CD4-positive, alpha-beta T cell treated with Interleukin-15 for 1 hour (primary cell): Measurements from ENCODE around the gene MRAP.
"Not testable (repeated sequence)": the region's sequence is repeated elsewhere in the genome, so short reads cannot be mapped to it uniquely, and the experiment has no call there.

Experiments used
- DNase-seq: peaks from one replicate; pipeline ENCODE4 v3.0.0-alpha.2; 2020

Gene MRAP

DNA sequence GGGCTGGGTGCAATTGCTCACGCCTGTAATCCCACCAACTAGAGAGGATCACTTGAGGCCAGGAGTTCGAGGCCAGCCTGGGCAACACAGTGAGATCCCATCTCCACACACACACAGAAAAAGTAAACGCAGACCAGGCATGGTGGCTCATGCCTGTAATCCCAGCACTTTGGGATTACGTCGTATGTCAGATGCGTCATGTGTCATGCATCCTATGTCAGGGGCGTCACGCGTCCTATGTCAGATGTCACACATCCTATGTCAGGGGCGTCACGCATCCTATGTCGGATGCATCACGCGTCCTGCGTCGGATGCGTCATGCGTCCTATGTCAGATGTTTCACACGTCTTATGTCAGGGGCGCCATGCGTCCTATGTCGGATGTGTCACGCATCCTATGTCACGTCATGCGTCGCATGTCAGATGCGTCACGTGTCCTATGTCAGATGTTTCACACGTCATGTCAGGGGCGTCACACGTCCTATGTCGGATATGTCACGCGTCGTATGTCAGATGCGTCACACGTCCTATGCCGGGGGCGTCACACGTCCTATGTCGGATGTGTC lies 1.5 kb downstream of the MRAP start:
- no peak for DNase-seq

GRCh38 chr21:32301596-32301995 lies 2.9 kb downstream of the MRAP start:
- DNase-seq = no peak

DNA sequence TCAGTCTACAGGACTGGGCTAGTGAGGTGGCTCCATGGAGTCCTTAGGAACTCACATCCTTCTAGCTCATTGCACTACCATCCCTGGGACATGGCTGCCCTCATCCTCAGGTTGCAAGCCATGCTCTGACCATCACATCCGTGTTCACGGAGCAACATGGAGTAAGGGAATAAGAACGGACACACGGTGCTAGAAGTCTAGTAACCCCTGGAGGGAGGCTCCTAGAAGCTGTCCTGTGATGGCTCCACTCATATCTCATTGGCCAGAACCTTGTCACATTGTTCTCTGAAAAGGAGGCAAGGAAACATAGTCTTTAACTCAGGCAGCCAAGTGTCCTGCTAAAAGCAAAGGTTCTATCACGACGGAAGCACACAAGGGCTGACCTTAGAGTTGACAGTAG lies 3.9 kb downstream of the MRAP start:
- no peak for DNase-seq

DNA sequence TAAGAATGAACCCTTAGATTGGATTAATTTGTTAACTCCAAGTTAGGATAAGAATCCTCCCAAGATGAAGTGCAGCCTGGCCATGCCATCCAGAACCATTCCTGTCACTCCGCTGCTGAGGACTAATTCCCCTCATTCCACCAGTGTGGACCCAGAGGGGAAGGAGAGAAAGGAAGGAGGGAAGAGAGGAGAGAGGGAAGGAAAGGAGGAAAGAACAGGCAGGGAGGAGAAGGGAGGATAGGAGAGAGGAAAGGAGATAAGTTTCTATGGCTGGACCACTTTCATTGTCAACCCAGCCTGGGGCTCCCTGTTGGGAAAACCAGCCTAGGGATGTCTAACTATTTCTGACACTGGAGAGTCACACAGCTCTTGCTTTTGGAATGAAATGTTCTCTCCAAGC lies 4.7 kb downstream of the MRAP start:
- DNase-seq = no peak

GRCh38 chr21:32304998-32305397 lies 6.3 kb downstream of the MRAP start:
- no peak for DNase-seq

DNA sequence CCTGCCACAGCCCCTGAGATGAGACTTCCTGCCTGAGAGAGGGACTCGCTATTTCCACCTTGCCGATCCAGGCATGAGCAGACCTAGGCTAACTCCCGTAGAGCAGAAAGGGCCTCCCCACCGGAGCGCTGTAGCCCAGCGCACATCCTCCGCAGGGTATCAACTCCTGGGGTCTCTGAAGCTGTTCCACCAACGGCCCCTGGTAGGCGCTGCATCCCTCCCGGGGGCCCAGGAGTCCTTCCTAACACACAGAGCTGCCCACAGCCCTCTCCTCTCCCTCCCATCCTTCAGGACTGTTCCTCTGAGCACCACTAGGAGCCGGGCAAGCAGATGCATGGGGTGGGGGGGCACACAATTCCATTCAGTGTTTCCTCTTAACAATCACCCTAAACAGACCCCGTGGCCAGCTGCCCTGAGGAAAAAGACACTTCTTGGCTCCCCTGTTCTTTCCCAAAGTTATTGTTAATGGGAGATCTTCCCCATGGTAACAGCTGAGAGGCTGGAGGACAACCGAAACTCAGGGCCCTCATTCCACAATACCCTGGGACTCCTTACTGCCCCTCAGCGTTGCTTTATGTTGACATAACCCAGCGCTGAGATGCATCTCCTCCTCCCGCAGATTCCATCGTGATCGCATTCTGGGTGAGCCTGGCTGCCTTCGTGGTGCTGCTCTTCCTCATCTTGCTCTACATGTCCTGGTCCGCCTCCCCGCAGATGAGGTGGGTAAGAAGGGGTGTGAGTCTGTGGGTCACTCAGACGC lies 7.5 kb downstream of the MRAP start:
- DNase-seq = no peak

- no peak for DNase-seq
Observed at GRCh38 chr21:32307706-32308105, 9.1 kb downstream of the MRAP start.

GRCh38 chr21:32308696-32309095 lies 10.0 kb downstream of the MRAP start:
- no peak for DNase-seq

DNA sequence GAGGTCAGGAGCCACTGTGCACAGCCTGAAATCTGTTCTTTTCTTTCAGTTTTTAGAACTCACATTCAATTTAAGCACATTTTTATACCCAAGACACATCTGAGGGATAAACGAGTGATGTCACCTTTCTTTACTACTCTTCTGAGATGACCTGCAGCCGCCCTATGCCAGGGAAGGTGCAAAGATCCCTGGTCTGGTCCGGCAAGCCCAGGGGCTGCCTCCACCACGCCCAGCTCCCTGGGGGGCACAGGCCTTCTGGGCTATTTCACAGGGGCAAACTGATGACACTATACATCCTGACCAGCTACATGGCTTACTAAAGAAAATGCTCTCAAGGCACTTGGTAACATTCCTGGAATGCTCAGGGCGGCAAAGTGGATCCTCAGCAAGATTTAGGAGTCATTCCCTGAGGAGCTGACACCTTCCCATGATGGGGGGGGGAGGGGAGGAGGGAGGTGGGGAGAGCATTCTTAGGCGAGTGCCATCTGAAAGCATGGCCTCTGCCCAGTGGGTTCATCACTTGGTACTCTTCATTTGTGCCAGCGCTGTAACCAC lies 11.3 kb downstream of the MRAP start:
- no peak for DNase-seq

- DNase-seq = not testable (repeated sequence)
Observed at GRCh38 chr21:32310976-32311375, 12.3 kb downstream of the MRAP start.

GRCh38 chr21:32311621-32312020 lies 13.0 kb downstream of the MRAP start:
- DNase-seq = no peak

GRCh38 chr21:32312326-32312725 lies 13.7 kb downstream of the MRAP start:
- no peak for DNase-seq

DNA sequence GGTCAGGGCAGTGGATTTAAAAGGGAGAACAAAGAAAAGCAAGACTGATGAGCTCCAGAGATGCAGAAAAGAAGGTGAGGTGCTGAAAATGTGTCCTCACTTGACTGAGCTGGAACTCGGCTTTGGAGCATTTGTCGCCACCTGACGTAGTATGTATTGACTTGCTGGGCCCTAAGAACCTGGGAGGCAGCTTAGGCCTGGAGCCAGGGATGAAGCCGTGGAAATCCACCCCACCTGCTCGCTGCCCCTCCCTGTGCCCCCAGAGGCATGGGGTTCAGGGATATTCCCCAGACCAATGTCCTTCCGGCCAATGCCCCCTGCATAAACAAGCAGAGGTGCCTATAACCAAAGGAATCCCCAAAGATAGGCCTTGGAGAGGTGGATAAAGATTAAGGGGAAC lies 14.3 kb downstream of the MRAP start:
- DNase-seq = no peak

- DNase-seq = no peak
Observed at GRCh38 chr21:32314806-32315205, 16.2 kb downstream of the MRAP start.

DNA sequence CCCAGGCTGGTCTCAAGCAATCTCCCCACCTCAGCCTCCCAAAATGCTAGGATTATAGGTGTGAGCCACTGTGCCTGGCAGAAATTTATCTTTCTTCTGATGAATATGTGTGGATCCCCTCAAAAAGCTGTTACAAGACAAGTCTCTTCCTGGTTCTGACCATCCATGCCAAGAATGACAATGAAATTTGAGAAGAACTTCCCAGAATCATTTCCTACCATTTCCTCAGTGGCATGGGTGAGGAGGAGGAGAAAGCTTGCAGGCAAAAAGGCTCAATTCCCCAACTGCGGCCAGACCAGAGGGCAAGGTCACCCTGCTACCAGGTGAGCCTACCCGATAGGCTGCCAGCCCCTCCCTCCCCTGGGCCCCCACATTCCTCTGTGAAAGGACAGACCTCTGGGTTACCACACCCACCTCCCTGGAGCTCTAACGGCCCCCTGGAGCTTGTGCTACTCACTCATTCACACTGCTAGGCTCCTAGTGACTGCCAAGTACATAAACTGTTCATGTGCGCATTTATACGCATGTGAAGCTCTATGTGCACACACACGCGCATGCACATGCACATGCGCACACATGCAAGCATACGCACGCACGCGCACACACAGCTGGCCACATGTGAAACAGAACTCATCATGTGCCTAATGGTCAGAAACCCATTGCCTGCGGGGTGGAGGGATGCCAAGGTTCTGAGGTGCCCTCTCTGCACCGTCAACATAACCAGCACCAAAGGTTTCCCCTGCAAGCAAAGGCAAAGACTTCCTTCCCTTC lies 17.0 kb downstream of the MRAP start:
- no peak for DNase-seq

DNA sequence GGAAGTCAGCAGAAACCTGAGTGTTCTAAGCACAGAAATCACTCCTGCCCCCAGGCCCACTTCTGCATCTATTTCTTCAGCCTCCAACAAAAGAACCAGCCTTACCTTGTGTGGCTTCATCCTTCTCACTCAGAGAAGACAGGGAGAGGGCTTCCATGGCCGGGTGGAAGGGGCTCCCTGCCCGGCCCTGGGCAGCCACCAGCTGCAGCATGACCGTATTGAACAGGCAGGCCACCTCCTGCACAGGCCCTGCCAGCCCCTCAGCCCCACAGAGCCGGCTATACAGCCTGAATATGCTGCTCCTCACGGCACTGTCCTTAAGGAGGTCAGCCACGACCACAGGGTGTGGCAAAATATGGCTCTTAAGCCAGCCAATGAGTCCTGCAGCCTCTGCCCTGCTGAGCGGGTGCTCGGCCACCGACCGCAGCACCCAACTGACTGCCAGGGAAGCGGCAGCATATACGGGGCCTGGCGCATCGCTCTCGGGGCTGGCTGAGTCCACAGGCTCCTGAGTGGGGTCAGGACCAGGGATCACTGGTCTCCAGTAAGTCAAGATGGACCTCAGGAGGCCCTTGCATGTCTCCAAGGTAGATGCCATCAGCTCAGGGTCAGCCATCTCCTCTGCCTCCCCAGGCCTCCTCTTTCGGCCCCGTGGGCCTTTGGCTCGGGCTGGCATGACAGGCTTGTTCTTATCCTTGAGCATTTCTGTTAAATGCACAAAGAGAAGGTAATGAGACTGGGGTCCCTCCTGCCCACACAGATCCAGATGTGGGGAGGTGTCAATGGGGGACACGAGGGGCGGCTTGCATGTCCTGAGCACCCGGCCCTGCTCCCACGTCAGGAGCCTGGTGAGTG lies 17.9 kb downstream of the MRAP start:
- DNase-seq = no peak

- DNase-seq = no peak
Observed at GRCh38 chr21:32317726-32318125, 19.1 kb downstream of the MRAP start.

DNA sequence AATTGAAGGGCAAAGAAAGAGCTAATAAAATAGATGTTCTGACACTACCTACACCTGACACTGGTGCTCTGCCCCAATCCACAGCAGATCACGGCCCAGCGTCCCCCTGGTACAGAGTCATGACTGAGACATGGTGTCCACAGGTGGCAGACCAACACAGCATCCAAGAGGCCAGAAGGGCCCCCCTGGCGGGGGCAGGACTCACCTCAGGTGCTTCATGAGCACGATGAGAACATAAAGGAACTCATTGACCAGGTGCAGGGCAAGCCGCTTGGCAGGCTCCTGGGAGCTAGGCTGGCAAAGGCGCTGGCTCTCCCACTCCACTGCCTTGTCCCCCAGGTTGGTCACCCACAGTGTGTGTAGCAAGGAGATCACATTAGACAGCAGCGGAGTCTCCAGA lies 20.4 kb downstream of the MRAP start:
- no peak for DNase-seq

DNA sequence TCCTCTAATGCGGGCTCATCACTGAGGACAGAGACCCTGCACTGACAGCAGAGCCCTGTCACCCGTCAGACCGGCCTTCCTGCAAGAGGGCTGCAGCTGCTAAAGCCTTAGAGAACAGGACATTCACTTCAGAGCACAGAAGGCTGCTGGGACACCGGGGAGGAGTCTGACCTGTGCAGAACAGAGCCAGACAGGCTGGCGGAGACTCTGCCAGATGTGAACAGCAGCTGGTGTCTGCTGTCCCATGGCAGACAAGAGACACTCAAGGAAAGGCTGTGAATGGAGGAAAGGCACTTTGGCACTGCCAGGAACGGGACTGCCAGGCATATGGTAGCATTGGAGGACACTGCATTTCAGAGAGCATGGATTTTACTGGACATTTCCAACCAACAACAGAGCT lies 21.4 kb downstream of the MRAP start:
- DNase-seq = no peak

- DNase-seq = no peak
Observed at GRCh38 chr21:32320726-32321125, 22.1 kb downstream of the MRAP start.

DNA sequence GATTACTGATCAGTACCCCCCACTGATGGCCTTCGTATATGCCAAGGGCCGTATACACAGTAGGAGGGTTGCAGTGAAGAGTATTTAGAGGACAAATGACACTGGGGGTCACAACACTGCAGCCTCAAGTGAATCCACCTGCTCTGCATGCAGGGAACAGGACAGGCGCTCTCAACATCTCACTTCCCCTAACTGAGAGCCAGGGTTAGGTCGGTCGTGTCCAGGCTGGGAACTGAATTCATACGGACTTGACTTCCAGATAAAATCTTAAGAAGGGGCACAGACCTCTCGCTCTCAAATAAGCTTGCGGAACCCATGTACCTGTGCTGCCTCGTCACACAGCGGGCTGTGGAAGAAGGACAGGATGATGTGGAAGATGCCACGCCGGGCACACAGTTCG lies 22.8 kb downstream of the MRAP start:
- DNase-seq = no peak

- no peak for DNase-seq
Observed at GRCh38 chr21:32322103-32322502, 23.4 kb downstream of the MRAP start.

DNA sequence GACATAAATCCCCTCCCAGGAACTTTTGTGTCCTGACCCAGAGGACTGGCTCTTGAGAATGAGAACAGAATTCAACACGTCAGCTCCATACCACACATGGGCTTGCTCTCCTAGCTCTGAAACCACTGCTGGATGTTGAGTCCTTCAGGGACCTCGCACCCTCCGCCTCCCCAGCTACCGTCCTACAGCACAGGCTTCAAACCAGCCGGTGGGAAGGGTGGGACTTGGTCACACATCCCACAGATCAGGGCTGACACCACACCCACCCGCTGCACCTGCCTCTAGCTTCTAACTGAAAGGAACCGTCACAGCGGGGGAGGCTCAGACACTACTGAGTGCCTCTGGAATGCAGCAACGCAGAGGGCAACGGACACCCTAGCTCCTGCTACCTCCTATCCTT lies 24.0 kb downstream of the MRAP start:
- DNase-seq = no peak
